ENCODE results near the gene FUT8. TPM values are rescaled to one million over a fixed set of nuclear protein-coding genes. Genes with fewer than 3 reads are reported as not detected.

The FUT8 gene
- total RNA-seq, 1 donor from 2014 or later: 7.8 TPM

GRCh38 chr14:65500075-65500474, 87.5 kb downstream of the FUT8 start:
- no peak for TF ChIP-seq CTCF (IDR thresholded peaks at IDR 0.05; ENCODE audit: borderline replicate concordance)
- no peak for DNase-seq
- H3K36me3 ChIP-seq: no peaks in the 10 kb centered on the region
- no peaks in the 10 kb centered on the region for H3K27me3 ChIP-seq (ENCODE audit: low read depth)
- intact Hi-C loops (cut with micrococcal nuclease): no loop called here
- H3K27ac ChIP-seq (replicated peaks): no peak overlapping the region
- H3K4me1 ChIP-seq: peaks cover 13% of the 10 kb centered on the region
- peaks cover 6% of the 10 kb centered on the region for H3K9me3 ChIP-seq (replicated peaks)
- H3K4me3 ChIP-seq: no peak overlapping the region

- peaks cover 3% of the 10 kb centered on the region for H3K9me3 ChIP-seq (replicated peaks)
- intact Hi-C loops (cut with micrococcal nuclease): no loop called here
- H3K36me3 ChIP-seq: no peaks in the 10 kb centered on the region
- H3K4me1 ChIP-seq: peaks cover 13% of the 10 kb centered on the region
- no peak overlapping the region for H3K27ac ChIP-seq (replicated peaks)
- H3K4me3 ChIP-seq: no peak overlapping the region
- no peaks in the 10 kb centered on the region for H3K27me3 ChIP-seq (ENCODE audit: low read depth)
- no peak for TF ChIP-seq CTCF (IDR thresholded peaks at IDR 0.05; ENCODE audit: borderline replicate concordance)
- no peak for DNase-seq
Measured at GRCh38 chr14:65501328-65501727, 88.8 kb downstream of the FUT8 start.

GRCh38 chr14:65502676-65503124, 90.2 kb downstream of the FUT8 start:
- intact Hi-C loops (cut with micrococcal nuclease): no loop called here
- DNase-seq: no peak
- no peak overlapping the region for H3K27ac ChIP-seq (replicated peaks)
- no peak for TF ChIP-seq CTCF (IDR thresholded peaks at IDR 0.05; ENCODE audit: borderline replicate concordance)
- H3K4me1 ChIP-seq: peaks cover 13% of the 10 kb centered on the region
- peaks cover 8% of the 10 kb centered on the region for H3K9me3 ChIP-seq (replicated peaks)
- H3K27me3 ChIP-seq (ENCODE audit: low read depth): no peaks in the 10 kb centered on the region
- no peaks in the 10 kb centered on the region for H3K36me3 ChIP-seq
- no peak overlapping the region for H3K4me3 ChIP-seq

GRCh38 chr14:65503771-65504170, 91.2 kb downstream of the FUT8 start:
- Histone ChIP-seq H3K27me3 (ENCODE audit: low read depth) (no peaks in the 10 kb centered on the region), H3K4me3 (no peak overlapping the region), H3K9me3 (replicated peaks) (peaks cover 15% of the 10 kb centered on the region), H3K4me1 (peaks cover 9% of the 10 kb centered on the region), H3K36me3 (no peaks in the 10 kb centered on the region), H3K27ac (replicated peaks) (no peak overlapping the region)
- DNase-seq: no peak
- intact Hi-C loops (cut with micrococcal nuclease): no loop called here
- TF ChIP-seq CTCF (IDR thresholded peaks at IDR 0.05; ENCODE audit: borderline replicate concordance): no peak

GRCh38 chr14:65506801-65507200, 94.3 kb downstream of the FUT8 start:
- intact Hi-C loops (cut with micrococcal nuclease): no loop called here
- Histone ChIP-seq H3K27me3 (ENCODE audit: low read depth) (no peaks in the 10 kb centered on the region), H3K36me3 (no peaks in the 10 kb centered on the region), H3K4me1 (peaks cover 9% of the 10 kb centered on the region), H3K27ac (replicated peaks) (no peak overlapping the region), H3K9me3 (replicated peaks) (peaks cover 29% of the 10 kb centered on the region), H3K4me3 (no peak overlapping the region)
- DNase-seq: no peak
- TF ChIP-seq CTCF (IDR thresholded peaks at IDR 0.05; ENCODE audit: borderline replicate concordance): no peak

- Histone ChIP-seq H3K9me3 (replicated peaks) (peaks cover 29% of the 10 kb centered on the region), H3K27me3 (ENCODE audit: low read depth) (no peaks in the 10 kb centered on the region), H3K4me3 (no peak overlapping the region), H3K27ac (replicated peaks) (no peak overlapping the region), H3K36me3 (no peaks in the 10 kb centered on the region), H3K4me1 (no peaks in the 10 kb centered on the region)
- DNase-seq: no peak
- intact Hi-C loops (cut with micrococcal nuclease): no loop called here
- TF ChIP-seq CTCF (IDR thresholded peaks at IDR 0.05; ENCODE audit: borderline replicate concordance): no peak
Measured at GRCh38 chr14:65509842-65510241, 97.3 kb downstream of the FUT8 start.
